H1 (cell line): ENCODE results near the gene THRB. TPM values are rescaled to one million over a fixed set of nuclear protein-coding genes. Genes with fewer than 3 reads are reported as not detected.

Experiments
- CTCF ChIA-PET: fragments of 300-600 bp; sonication (Branson Sonifier 250); formaldehyde crosslinking; loops from one replicate; lab custom pipeline; 2021; ENCODE audit not compliant: partially characterized antibody; lab: Charles Lee
- POLR2A ChIA-PET: fragments of 300-600 bp; sonication (Branson Sonifier 250); formaldehyde crosslinking; loops from one replicate; lab custom pipeline; 2021; ENCODE audit warnings: inconsistent platforms; ENCODE audit not compliant: partially characterized antibody; lab: Charles Lee
- DNase-seq, 2 experiments: peaks; one replicate each; pipeline versions ENCODE4 v3.0.0 to v3.0.0-alpha.2; 2010 to 2022; ENCODE audit warnings: low spot score in 2 of 2, low read depth in 1 of 2, mixed read lengths in 1 of 2
- FAIRE-seq: peaks from 2 replicates; lab custom pipeline; 2011; peaks lifted over from hg19 to GRCh38; lab: Jason Lieb, UNC
- H2AFZ ChIP-seq: 2 replicates; pipeline ENCODE4 v1.8.1; 2012; ENCODE audit warnings: low read length, inconsistent platforms
- H2AK5ac ChIP-seq: 2 replicates; pipeline ENCODE4 v1.6.1; 2013; ENCODE audit warnings: low read depth, low read length
- H2BK120ac ChIP-seq: replicated peaks from 2 replicates; pipeline ENCODE3; 2013; ENCODE audit warnings: low read depth, low read length, inconsistent platforms
- H2BK12ac ChIP-seq: 2 replicates; pipeline ENCODE4 v1.6.1; 2013; ENCODE audit warnings: low read depth, low read length
- H2BK15ac ChIP-seq: 2 replicates; pipeline ENCODE4 v1.6.1; 2013; ENCODE audit warnings: low read length
- H2BK20ac ChIP-seq: 2 replicates; pipeline ENCODE4 v1.6.1; 2013; ENCODE audit warnings: low read length
- H2BK5ac ChIP-seq: 2 replicates; pipeline ENCODE4 v1.6.1; 2013; ENCODE audit warnings: low read depth, low read length
- H3K14ac ChIP-seq: 2 replicates; pipeline ENCODE4 v1.6.1; 2013; ENCODE audit warnings: inconsistent platforms; ENCODE audit not compliant: insufficient read length
- H3K18ac ChIP-seq: 2 replicates; pipeline ENCODE4 v1.6.1; 2013; ENCODE audit warnings: low read length; ENCODE audit errors: extremely low read depth
- H3K23ac ChIP-seq: 2 replicates; pipeline ENCODE4 v1.6.1; 2013; ENCODE audit warnings: inconsistent platforms; ENCODE audit not compliant: insufficient read length
- H3K23me2 ChIP-seq: 2 replicates; pipeline ENCODE4 v1.6.1; 2013; ENCODE audit warnings: low read depth, low read length
- H3K27ac ChIP-seq: 2 replicates; pipeline ENCODE4 v1.6.1; 2011; ENCODE audit warnings: low read depth, low read length, inconsistent platforms
- H3K27me3 ChIP-seq, 4 experiments: replicated peaks in 1 of 4; 1 replicate in 1 of 4; 2 replicates in 3 of 4; pipeline versions ENCODE4 v1.6.1 to v1.8.1; 2011 to 2013; ENCODE audit warnings: low read length in 3 of 4, mild to moderate bottlenecking in 3 of 4, inconsistent platforms in 2 of 4, mixed read lengths in 2 of 4, moderate library complexity in 1 of 4; ENCODE audit not compliant: control insufficient read depth in 3 of 4, insufficient read depth in 3 of 4; ENCODE audit errors: extremely low read depth in 1 of 4
- H3K36me3 ChIP-seq, 4 experiments: 2 replicates each; pipeline versions ENCODE4 v1.6.1 to v1.8.1; 2011 to 2013; ENCODE audit warnings: mild to moderate bottlenecking in 4 of 4, low read length in 3 of 4, moderate library complexity in 2 of 4, control low read depth in 1 of 4, inconsistent platforms in 1 of 4; ENCODE audit not compliant: insufficient read depth in 4 of 4, control insufficient read depth in 2 of 4
- H3K4ac ChIP-seq: replicated peaks from 2 replicates; pipeline ENCODE3; 2013; ENCODE audit warnings: low read length, low read depth, mixed read lengths, inconsistent platforms; ENCODE audit not compliant: insufficient read length
- H3K4me1 ChIP-seq, 4 experiments: replicated peaks in 1 of 4; 1 replicate in 1 of 4; 2 replicates in 3 of 4; pipeline versions ENCODE4 v1.6.1 to v1.8.1; 2011 to 2013; ENCODE audit warnings: low read length in 3 of 4, inconsistent platforms in 2 of 4, mixed read lengths in 1 of 4; ENCODE audit not compliant: insufficient read depth in 4 of 4, control insufficient read depth in 3 of 4
- H3K4me2 ChIP-seq, 2 experiments: 2 replicates each; pipeline versions ENCODE4 v1.6.1 to v1.8.1; 2011 to 2013; ENCODE audit warnings: low read depth in 2 of 2, low read length in 2 of 2, control low read depth in 1 of 2, inconsistent platforms in 1 of 2, mild to moderate bottlenecking in 1 of 2; ENCODE audit not compliant: insufficient read depth in 1 of 2
- H3K4me3 ChIP-seq, 4 experiments: fragments of 200-600, 300-600 bp in 1 of 4; sonication (generic), shearing (Covaris generic), sonication (Bioruptor Twin) in 1 of 4; 2 replicates each; pipeline versions ENCODE4 v1.5.1 to v1.8.1; 2011 to 2016; ENCODE audit warnings: low read length in 4 of 4, low read depth in 3 of 4, control low read depth in 2 of 4, inconsistent platforms in 2 of 4, mild to moderate bottlenecking in 2 of 4, mixed read lengths in 1 of 4, moderate library complexity in 1 of 4; ENCODE audit not compliant: insufficient read depth in 2 of 4; ENCODE audit errors: extremely low read depth in 1 of 4
- H3K56ac ChIP-seq: replicated peaks from 2 replicates; pipeline ENCODE3; 2013; ENCODE audit warnings: low read depth, mild to moderate bottlenecking, mixed read lengths, low read length, inconsistent platforms; ENCODE audit not compliant: insufficient read length
- H3K79me1 ChIP-seq: 2 replicates; pipeline ENCODE4 v1.6.1; 2013; ENCODE audit warnings: low read depth, low read length, control low read depth
- H3K79me2 ChIP-seq, 2 experiments: 2 replicates each; pipeline versions ENCODE4 v1.6.1 to v1.8.1; 2012 to 2013; ENCODE audit warnings: low read length in 2 of 2, mild to moderate bottlenecking in 2 of 2, inconsistent platforms in 1 of 2; ENCODE audit not compliant: insufficient read depth in 2 of 2, control insufficient read depth in 1 of 2
- H3K9ac ChIP-seq, 4 experiments: replicated peaks in 1 of 4; 1 replicate in 1 of 4; 2 replicates in 3 of 4; pipeline versions ENCODE4 v1.6.1 to v1.8.1; 2011 to 2013; ENCODE audit warnings: low read depth in 3 of 4, low read length in 3 of 4, control low read depth in 2 of 4, mild to moderate bottlenecking in 2 of 4, moderate library complexity in 2 of 4, inconsistent platforms in 1 of 4; ENCODE audit errors: extremely low read depth in 1 of 4
- H3K9me3 ChIP-seq, 2 experiments: 2 replicates each; pipeline versions ENCODE4 v1.6.1 to v1.8.1; 2012 to 2013; ENCODE audit warnings: mild to moderate bottlenecking in 2 of 2, moderate library complexity in 2 of 2, control low read depth in 1 of 2, inconsistent platforms in 1 of 2, low read depth in 1 of 2, low read length in 1 of 2, mixed read lengths in 1 of 2; ENCODE audit not compliant: insufficient read depth in 2 of 2
- H4K20me1 ChIP-seq, 2 experiments: replicated peaks in 1 of 2; 2 replicates each; pipeline versions ENCODE3 to v1.8.1; 2011 to 2013; ENCODE audit warnings: inconsistent platforms in 2 of 2, low read length in 2 of 2, mild to moderate bottlenecking in 1 of 2; ENCODE audit not compliant: insufficient read depth in 2 of 2, control insufficient read depth in 1 of 2
- H4K5ac ChIP-seq: 2 replicates; pipeline ENCODE4 v1.6.1; 2013; ENCODE audit warnings: low read length, low read depth, mixed read lengths, inconsistent platforms; ENCODE audit not compliant: insufficient read length
- H4K8ac ChIP-seq: 2 replicates; pipeline ENCODE4 v1.8.0; 2013; ENCODE audit warnings: mild to moderate bottlenecking, moderate library complexity, low read length, inconsistent platforms; ENCODE audit not compliant: insufficient read depth; ENCODE audit errors: extremely low read depth
- H4K91ac ChIP-seq: replicated peaks from 2 replicates; pipeline ENCODE3; 2013; ENCODE audit warnings: low read length, mixed read lengths, inconsistent platforms; ENCODE audit not compliant: insufficient read length
- BCL11A ChIP-seq, 2 experiments: IDR thresholded peaks; one replicate each; pipeline ENCODE4 v1.6.1; 2011; ENCODE audit warnings: low read depth in 2 of 2, low read length in 2 of 2, mild to moderate bottlenecking in 2 of 2
- CHD2 ChIP-seq: IDR thresholded peaks from 2 replicates; pipeline ENCODE4 v1.6.1; 2012; ENCODE audit warnings: low read length, improper control_type of control experiment
- GTF2F1 ChIP-seq: IDR thresholded peaks from 2 replicates; pipeline ENCODE4 v1.6.1; 2012; ENCODE audit warnings: low read depth, low read length, improper control_type of control experiment, borderline replicate concordance
- RBBP5 ChIP-seq: IDR thresholded peaks from 2 replicates; pipeline ENCODE4 v1.7.1; 2012; ENCODE audit warnings: low read depth, mild to moderate bottlenecking, inconsistent platforms, low read length, moderate library complexity, borderline replicate concordance
- TBP ChIP-seq: IDR thresholded peaks from 2 replicates; pipeline ENCODE4 v1.6.1; 2011; ENCODE audit warnings: low read depth, low read length, improper control_type of control experiment
- TCF12 ChIP-seq: IDR thresholded peaks from 2 replicates; pipeline ENCODE4 v1.6.1; 2011; ENCODE audit warnings: low read depth, mild to moderate bottlenecking, low read length
- YY1 ChIP-seq: IDR thresholded peaks from 2 replicates; pipeline ENCODE4 v1.6.1; 2011; ENCODE audit warnings: low read depth, mild to moderate bottlenecking, low read length
- ZNF274 ChIP-seq: IDR thresholded peaks from 2 replicates; pipeline ENCODE4 v1.7.0; 2012; ENCODE audit warnings: low read length, borderline replicate concordance; ENCODE audit errors: extremely low read depth
- WGBS, 2 experiments: shearing (Covaris generic) in 1 of 2; methylation state at CpG; one replicate each; pipeline versions ENCODE4 v1.1.6 to v1.1.7; 2013 to 2015; ENCODE audit warnings: low lambda C conversion rate in 2 of 2, mixed read lengths in 2 of 2, inconsistent platforms in 1 of 2, low coverage in 1 of 2, missing lambda C conversion rate in 1 of 2; ENCODE audit not compliant: insufficient replicate concordance in 2 of 2, insufficient coverage in 1 of 2, insufficient read length in 1 of 2; ENCODE audit errors: extremely low coverage in 1 of 2, missing lambda C conversion rate in 1 of 2; 5-methylcytosine and 5-hydroxymethylcytosine counted together
- polyA plus RNA-seq, 7 experiments: library from polyadenylated mRNA; depleted of rRNA in 3 of 7; stranded (reverse) in 5 of 7; unstranded in 2 of 7; fragments of >200 nt in 5 of 7; fragments of 200-250 nt in 2 of 7; gene quantifications; 1 replicate in 5 of 7; 2 replicates in 1 of 7; 4 replicates in 1 of 7; pipeline versions ENCODE4 v1.2.1 to v1.2.3, GENCODE V29; 2011 to 2013; ENCODE audit warnings: missing spikeins in 2 of 7, mixed read lengths in 2 of 7
- total RNA-seq: library from RNA; stranded (reverse); fragmentation: NEBNext Ultra II Directional; extraction: Animal tissue kit (Norgen Biotek cat#: 25700); gene quantifications from 2 replicates; pipeline ENCODE4 v1.2.1, GENCODE V29; 2021

THRB gene
- total and polyA plus RNA-seq, 2 of the 8 experiments (the other 6 are each of a cell fraction or from before 2014, with no cell fraction given) = 0.98 to 3.9 TPM

DNA sequence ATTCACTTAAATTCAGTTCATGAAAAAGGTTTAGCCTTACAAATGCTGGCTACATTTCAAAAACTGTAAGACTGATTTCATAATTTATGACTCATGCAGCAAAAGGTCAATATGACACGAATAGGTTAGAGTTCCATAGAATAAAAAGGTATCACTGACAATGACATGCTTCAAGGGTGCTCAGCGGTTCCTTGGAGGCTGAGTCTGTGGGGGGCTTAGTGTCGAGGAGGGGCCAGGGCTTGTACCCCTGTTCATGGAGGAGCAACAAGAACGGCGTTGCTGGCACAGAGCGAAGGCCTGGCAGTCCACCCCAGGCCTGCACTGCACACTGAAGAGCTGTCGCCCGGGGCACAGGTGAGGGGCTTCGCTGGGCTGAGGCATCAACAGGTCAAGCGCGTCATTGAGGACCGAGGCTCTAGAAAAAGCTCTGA, 375.3 kb downstream of the THRB start:
- H4K20me1 ChIP-seq = no peaks in the 10 kb centered on the region
- no peak overlapping the region for H2BK15ac ChIP-seq
- no peak overlapping the region for H4K5ac ChIP-seq
- no peak overlapping the region for H3K18ac ChIP-seq
- no peak overlapping the region for H3K4me3 ChIP-seq
- ChIA-PET POLR2A (no interaction called here), CTCF (no interaction called here)
- H3K14ac ChIP-seq = no peak overlapping the region
- no peaks in the 10 kb centered on the region for H3K9me3 ChIP-seq
- FAIRE-seq (no peak), DNase-seq (no peak)
- no peak overlapping the region for H3K4me2 ChIP-seq
- H3K36me3 ChIP-seq = no peaks in the 10 kb centered on the region
- no peak overlapping the region for H2AK5ac ChIP-seq
- no peak overlapping the region for H2BK5ac ChIP-seq
- H3K79me1 ChIP-seq = no peaks in the 10 kb centered on the region
- no peak overlapping the region for H4K91ac ChIP-seq
- no peak overlapping the region for H2BK120ac ChIP-seq
- H3K79me2 ChIP-seq = no peaks in the 10 kb centered on the region
- TF ChIP-seq CHD2 (no peak), ZNF274 (no peak), BCL11A (IDR thresholded peaks at IDR 0.05; ENCODE audit: low read depth in 2 of 2, low read length in 2 of 2) (no peak), TBP (no peak), TCF12 (no peak), YY1 (no peak), RBBP5 (no peak), GTF2F1 (no peak)
- H3K4me1 ChIP-seq = no peaks in the 10 kb centered on the region
- no peak overlapping the region for H2BK12ac ChIP-seq
- H2AFZ ChIP-seq = no peak overlapping the region
- no peak overlapping the region for H2BK20ac ChIP-seq
- H3K23me2 ChIP-seq = no peaks in the 10 kb centered on the region
- no peaks in the 10 kb centered on the region for H3K27me3 ChIP-seq
- H3K4ac ChIP-seq = no peak overlapping the region
- H3K9ac ChIP-seq = no peak overlapping the region
- no peak overlapping the region for H4K8ac ChIP-seq
- H3K23ac ChIP-seq = no peak overlapping the region
- H3K56ac ChIP-seq = no peak overlapping the region
- 91% methylated on average over 12 of the region's 12 CpGs; no CpG with 5 or more reads in 1 of the 2 experiments for WGBS, 2 experiments
- no peak overlapping the region for H3K27ac ChIP-seq
